OCI-LY1 (cell line): Measurements from ENCODE around the gene CIBAR2.

Source experiments
- H2AFZ ChIP-seq: fragments of 200-600 bp; sonication (generic), shearing (Covaris generic); 2 replicates; pipeline ENCODE4 v1.6.0; 2014; ENCODE audit warnings: antibody characterized with exemption, mild to moderate bottlenecking, low read length
- H3F3A ChIP-seq: fragments of 200-600 bp; sonication (generic), shearing (Covaris generic); 2 replicates; pipeline ENCODE4 v1.6.0; 2014; ENCODE audit warnings: mild to moderate bottlenecking, antibody characterized with exemption, low read length, moderate library complexity; ENCODE audit not compliant: insufficient read depth
- H3K27ac ChIP-seq: fragments of 200-600 bp; sonication (generic); 2 replicates; pipeline ENCODE4 v1.5.1; 2014; ENCODE audit warnings: low read length, mixed run types, mild to moderate bottlenecking, low read depth; ENCODE audit not compliant: poor library complexity, severe bottlenecking
- H3K27me3 ChIP-seq: fragments of 200-600 bp; sonication (generic); 2 replicates; pipeline ENCODE4 v1.6.0; 2014; ENCODE audit warnings: antibody characterized with exemption, mild to moderate bottlenecking, low read length, moderate library complexity; ENCODE audit not compliant: insufficient read depth
- H3K36me3 ChIP-seq: fragments of 200-600 bp; sonication (generic); 2 replicates; pipeline ENCODE4 v1.6.1; 2014; ENCODE audit warnings: mild to moderate bottlenecking, antibody characterized with exemption, low read length, moderate library complexity, mixed read lengths; ENCODE audit not compliant: insufficient read depth
- H3K4me1 ChIP-seq: fragments of 200-600 bp; sonication (generic); 2 replicates; pipeline ENCODE4 v1.5.1; 2014; ENCODE audit warnings: mild to moderate bottlenecking, low read length, moderate library complexity; ENCODE audit not compliant: insufficient read depth, severe bottlenecking
- H3K4me2 ChIP-seq: fragments of 200-600 bp; sonication (generic), shearing (Covaris generic); 2 replicates; pipeline ENCODE4 v1.6.1; 2014; ENCODE audit warnings: low read length
- H3K4me3 ChIP-seq: fragments of 200-600 bp; sonication (generic); 2 replicates; pipeline ENCODE4 v1.5.1; 2014; ENCODE audit warnings: low read length, low read depth, mild to moderate bottlenecking, mixed read lengths; ENCODE audit not compliant: poor library complexity, severe bottlenecking
- H3K79me2 ChIP-seq: fragments of 200-600 bp; shearing (Covaris generic); 2 replicates; pipeline ENCODE4 v1.6.1; 2016; ENCODE audit warnings: mixed run types, low read length, mixed read lengths; ENCODE audit not compliant: insufficient read depth
- H3K9ac ChIP-seq: fragments of 200-600 bp; sonication (generic), shearing (Covaris generic); 2 replicates; pipeline ENCODE4 v1.6.1; 2014; ENCODE audit warnings: mild to moderate bottlenecking, low read length, mixed read lengths
- H3K9me2 ChIP-seq: fragments of 200-600 bp; sonication (generic), shearing (Covaris generic); 2 replicates; pipeline ENCODE4 v1.6.1; 2014; ENCODE audit warnings: low read depth, mild to moderate bottlenecking, low read length, mixed read lengths
- H3K9me3 ChIP-seq: fragments of 200-600 bp; shearing (Covaris generic); 2 replicates; pipeline ENCODE4 v1.6.1; 2014; ENCODE audit warnings: low read length, mixed read lengths
- H4K20me1 ChIP-seq: fragments of 200-600 bp; sonication (generic), shearing (Covaris generic); 2 replicates; pipeline ENCODE4 v1.6.0; 2016; ENCODE audit warnings: mild to moderate bottlenecking, low read length; ENCODE audit not compliant: insufficient read depth
- EZH2 ChIP-seq: fragments of 200-600 bp; sonication (generic), shearing (Covaris generic); IDR thresholded peaks from 2 replicates; pipeline ENCODE4 v1.8.0; 2017; ENCODE audit warnings: borderline replicate concordance, mixed run types, mild to moderate bottlenecking, antibody characterized with exemption, low read length, moderate library complexity, mixed read lengths
- TF ChIP-seq, protein P1 (sequence below): fragments of 200-600 bp; sonication (generic), shearing (Covaris generic); IDR thresholded peaks from 2 replicates; pipeline ENCODE4 v1.5.1; 2017; ENCODE audit warnings: mild to moderate bottlenecking, antibody characterized with exemption, low read length, moderate library complexity, mixed read lengths

CIBAR2 gene

GRCh38 chr16:85111184-85111583 lies 1.1 kb downstream of the CIBAR2 start:
- peaks cover 7% of the 10 kb centered on the region; the same call in 1 of the 2 replicates for H3K27me3 ChIP-seq
- no peaks in the 10 kb centered on the region for H3K36me3 ChIP-seq
- no peaks in the 10 kb centered on the region for H3F3A ChIP-seq
- H4K20me1 ChIP-seq: no peaks in the 10 kb centered on the region
- no peak overlapping the region for H3K9ac ChIP-seq
- H3K9me3 ChIP-seq: no peaks in the 10 kb centered on the region
- no peaks in the 10 kb centered on the region for H3K79me2 ChIP-seq
- H3K4me1 ChIP-seq: peaks cover 5% of the 10 kb centered on the region
- H3K27ac ChIP-seq: no peak overlapping the region
- TF ChIP-seq EZH2: no peak
- no peaks in the 10 kb centered on the region for H3K9me2 ChIP-seq
- no peak overlapping the region for H3K4me3 ChIP-seq
- H2AFZ ChIP-seq: no peak overlapping the region
- H3K4me2 ChIP-seq: no peak overlapping the region

DNA sequence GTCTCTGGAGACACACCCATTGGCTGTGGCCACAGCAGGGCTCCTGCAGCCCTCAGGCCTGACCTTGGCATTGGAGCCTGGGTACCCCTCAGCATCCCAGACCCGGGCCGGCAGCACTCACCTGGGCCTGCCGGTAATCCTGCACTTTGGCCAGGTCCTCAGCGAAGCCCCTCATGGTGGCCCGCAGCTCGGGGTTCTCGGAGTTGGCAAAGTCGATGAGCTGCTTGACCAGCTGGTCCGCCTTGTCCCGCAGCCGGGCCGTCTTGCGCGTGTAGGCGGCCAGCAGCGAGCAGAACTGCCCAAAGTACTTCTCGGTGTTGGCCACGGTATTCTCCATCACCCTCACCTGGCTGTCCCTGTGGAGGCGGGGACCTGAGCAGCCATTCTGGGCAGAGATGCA lies 2.2 kb downstream of the CIBAR2 start:
- no peaks in the 10 kb centered on the region for H4K20me1 ChIP-seq
- no peaks in the 10 kb centered on the region for H3K36me3 ChIP-seq
- H3K4me2 ChIP-seq: no peak overlapping the region
- H3K4me3 ChIP-seq: no peak overlapping the region
- H3K27me3 ChIP-seq: peaks cover 7% of the 10 kb centered on the region; the same call in 1 of the 2 replicates
- no peaks in the 10 kb centered on the region for H3K79me2 ChIP-seq
- peaks cover 3% of the 10 kb centered on the region for H3K4me1 ChIP-seq
- no peak overlapping the region for H2AFZ ChIP-seq
- no peaks in the 10 kb centered on the region for H3F3A ChIP-seq
- H3K9me2 ChIP-seq: no peaks in the 10 kb centered on the region
- no peak overlapping the region for H3K9ac ChIP-seq
- no peak overlapping the region for H3K27ac ChIP-seq
- H3K9me3 ChIP-seq: no peaks in the 10 kb centered on the region
- TF ChIP-seq EZH2: no peak
- TF ChIP-seq, protein P1, sequence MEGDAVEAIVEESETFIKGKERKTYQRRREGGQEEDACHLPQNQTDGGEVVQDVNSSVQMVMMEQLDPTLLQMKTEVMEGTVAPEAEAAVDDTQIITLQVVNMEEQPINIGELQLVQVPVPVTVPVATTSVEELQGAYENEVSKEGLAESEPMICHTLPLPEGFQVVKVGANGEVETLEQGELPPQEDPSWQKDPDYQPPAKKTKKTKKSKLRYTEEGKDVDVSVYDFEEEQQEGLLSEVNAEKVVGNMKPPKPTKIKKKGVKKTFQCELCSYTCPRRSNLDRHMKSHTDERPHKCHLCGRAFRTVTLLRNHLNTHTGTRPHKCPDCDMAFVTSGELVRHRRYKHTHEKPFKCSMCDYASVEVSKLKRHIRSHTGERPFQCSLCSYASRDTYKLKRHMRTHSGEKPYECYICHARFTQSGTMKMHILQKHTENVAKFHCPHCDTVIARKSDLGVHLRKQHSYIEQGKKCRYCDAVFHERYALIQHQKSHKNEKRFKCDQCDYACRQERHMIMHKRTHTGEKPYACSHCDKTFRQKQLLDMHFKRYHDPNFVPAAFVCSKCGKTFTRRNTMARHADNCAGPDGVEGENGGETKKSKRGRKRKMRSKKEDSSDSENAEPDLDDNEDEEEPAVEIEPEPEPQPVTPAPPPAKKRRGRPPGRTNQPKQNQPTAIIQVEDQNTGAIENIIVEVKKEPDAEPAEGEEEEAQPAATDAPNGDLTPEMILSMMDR: no peak

DNA sequence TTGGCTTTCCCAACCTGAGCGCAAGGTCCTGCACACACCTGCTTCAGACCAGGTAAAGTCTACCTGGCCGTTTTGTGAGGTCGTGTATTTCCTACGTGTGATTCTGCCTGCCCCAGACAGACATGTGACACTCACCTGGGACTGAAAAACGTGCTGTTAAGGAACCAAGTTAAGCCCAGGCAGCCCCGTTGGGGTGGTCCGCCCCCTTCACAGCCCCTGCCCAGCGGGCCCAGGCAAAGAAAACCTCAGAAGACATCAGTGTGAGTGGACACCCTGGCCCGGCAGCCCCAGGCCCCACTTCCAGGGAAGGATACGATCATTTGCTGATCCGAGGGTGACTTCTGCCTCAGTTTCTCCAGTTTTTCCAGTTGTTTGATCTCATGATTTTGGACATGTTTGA lies 4.7 kb downstream of the CIBAR2 start:
- peaks cover 4% of the 10 kb centered on the region; the same call in 1 of the 2 replicates for H3K27me3 ChIP-seq

DNA sequence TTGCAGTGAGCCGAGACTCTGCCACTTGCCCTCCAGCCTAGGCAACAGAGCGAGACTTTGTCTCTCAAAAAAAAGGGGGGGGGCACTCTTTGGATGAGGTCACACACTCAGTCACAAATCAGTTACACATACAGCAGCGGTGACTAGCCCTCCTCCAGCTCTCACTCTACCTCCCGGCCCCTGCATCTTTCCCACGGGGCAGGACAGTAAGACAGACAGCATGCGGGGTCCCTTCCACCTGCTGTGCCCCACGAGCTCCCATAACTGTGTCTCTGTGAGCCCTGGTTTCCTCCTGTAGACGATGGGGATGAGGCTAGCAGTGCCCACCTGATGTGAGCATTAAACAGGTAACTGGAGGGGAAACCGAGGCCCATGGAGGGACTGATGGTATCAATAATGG lies 5.2 kb downstream of the CIBAR2 start:
- Histone ChIP-seq H3F3A (no peaks in the 10 kb centered on the region), H3K9me3 (no peaks in the 10 kb centered on the region), H3K27me3 (peaks cover 4% of the 10 kb centered on the region; the same call in 1 of the 2 replicates), H3K4me1 (no peaks in the 10 kb centered on the region), H4K20me1 (no peaks in the 10 kb centered on the region), H3K36me3 (no peaks in the 10 kb centered on the region), H2AFZ (no peak overlapping the region), H3K79me2 (no peaks in the 10 kb centered on the region), H3K4me2 (no peak overlapping the region), H3K27ac (no peak overlapping the region), H3K9ac (no peak overlapping the region), H3K9me2 (no peaks in the 10 kb centered on the region), H3K4me3 (no peak overlapping the region)
- no peak for TF ChIP-seq EZH2
- TF ChIP-seq, protein P1: no peak

More for the DNA sequence above, 4.7 kb downstream of the CIBAR2 start:
- Histone ChIP-seq H3K9me2 (no peaks in the 10 kb centered on the region), H3K27ac (no peak overlapping the region), H3K79me2 (no peaks in the 10 kb centered on the region), H3F3A (no peaks in the 10 kb centered on the region), H3K4me1 (no peaks in the 10 kb centered on the region), H3K4me3 (no peak overlapping the region), H3K9ac (no peak overlapping the region), H3K4me2 (no peak overlapping the region), H3K36me3 (no peaks in the 10 kb centered on the region), H2AFZ (no peak overlapping the region), H3K9me3 (no peaks in the 10 kb centered on the region), H4K20me1 (no peaks in the 10 kb centered on the region)
- TF ChIP-seq EZH2: no peak
- TF ChIP-seq, protein P1: no peak
